Stimulated activated CD4-positive, alpha-beta T cell treated with anti-CD3 and anti-CD28 coated beads, TNF-alpha, amount 100 ng/mL, for 4 hours (primary cell): ENCODE data around the gene ADRB1.

Experiments used
- DNase-seq, 3 experiments: peaks; one replicate each; pipeline ENCODE4 v3.0.0-alpha.2; 2020; ENCODE audit warnings: low read depth in 3 of 3

ADRB1 gene

GRCh38 chr10:114043532-114044246 lies at the start of gene ADRB1:
Gene ADRB1 (plus strand): TSS chr10:114043866. CDS start chr10:114044133, 267 bp downstream.
- no peak for DNase-seq

DNA sequence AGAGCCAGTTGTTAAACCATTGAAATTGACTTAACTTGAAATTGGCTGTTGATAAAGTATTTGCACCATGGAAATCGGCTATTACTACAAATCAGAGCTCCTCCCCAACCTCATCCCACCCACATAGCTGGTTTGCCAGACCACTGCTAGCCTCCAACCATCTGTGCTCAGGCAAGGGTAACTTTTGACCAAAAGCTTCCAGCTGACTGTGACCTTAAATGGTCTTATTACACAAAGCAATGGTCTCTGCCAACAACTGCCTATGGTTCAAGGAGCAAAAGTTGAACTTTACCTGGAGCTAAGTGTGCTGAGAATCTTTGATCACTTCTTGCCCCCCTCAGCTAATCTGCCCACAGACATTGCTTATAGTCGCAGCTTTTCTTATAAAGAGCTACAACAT lies 48.5 kb upstream of the ADRB1 start:
- no peak for DNase-seq

DNA sequence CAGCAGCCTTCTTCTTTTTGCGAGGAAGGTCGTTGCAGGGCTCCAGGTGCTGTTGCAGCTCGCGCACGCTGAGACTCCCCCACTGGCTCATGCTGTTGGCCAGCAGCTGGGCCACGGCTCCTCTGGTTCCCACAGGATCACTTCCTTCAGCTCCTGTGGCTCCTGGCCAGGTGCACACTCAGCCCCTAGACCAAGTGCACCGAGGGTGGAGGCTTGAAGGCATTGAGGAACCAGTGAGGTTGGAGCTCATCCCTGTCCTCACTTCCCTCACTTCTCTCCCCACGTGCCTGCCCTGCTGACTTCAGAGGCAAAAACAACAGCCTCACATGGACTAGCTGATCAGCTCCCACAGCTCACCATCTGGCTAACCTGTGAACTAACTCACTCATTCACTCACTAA lies 46.2 kb upstream of the ADRB1 start:
- DNase-seq, result no peak

DNA sequence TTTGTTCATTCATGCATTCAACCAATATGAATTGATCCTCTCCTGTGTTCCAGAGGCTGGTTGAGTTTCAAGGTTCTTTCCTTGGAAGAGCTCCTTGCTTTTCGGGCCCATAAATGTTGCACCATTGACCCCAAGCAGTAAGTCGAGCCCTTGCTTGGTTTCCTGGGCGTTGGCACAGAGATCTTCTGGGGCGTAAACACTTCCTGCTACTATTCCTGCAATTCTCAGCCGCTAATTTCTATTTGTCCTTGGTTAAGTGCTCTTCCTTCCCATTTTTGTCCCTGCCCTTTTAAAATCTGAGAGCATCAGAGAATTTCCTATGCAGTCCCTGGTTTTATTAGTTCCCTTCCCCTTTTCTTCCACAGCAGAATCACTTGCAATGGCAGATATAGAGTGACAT lies 44.1 kb upstream of the ADRB1 start:
- DNase-seq, result no peak

- no peak for DNase-seq
These were observed 43.1 kb upstream of the ADRB1 start for GRCh38 chr10:114000457-114001010.

- no peak for DNase-seq
These were observed 41.2 kb upstream of the ADRB1 start for GRCh38 chr10:114002422-114002821.

GRCh38 chr10:114003161-114003941 lies 40.3 kb upstream of the ADRB1 start:
- no peak for DNase-seq

- no peak for DNase-seq
These were observed 34.2 kb upstream of the ADRB1 start for GRCh38 chr10:114009281-114009996.

DNA sequence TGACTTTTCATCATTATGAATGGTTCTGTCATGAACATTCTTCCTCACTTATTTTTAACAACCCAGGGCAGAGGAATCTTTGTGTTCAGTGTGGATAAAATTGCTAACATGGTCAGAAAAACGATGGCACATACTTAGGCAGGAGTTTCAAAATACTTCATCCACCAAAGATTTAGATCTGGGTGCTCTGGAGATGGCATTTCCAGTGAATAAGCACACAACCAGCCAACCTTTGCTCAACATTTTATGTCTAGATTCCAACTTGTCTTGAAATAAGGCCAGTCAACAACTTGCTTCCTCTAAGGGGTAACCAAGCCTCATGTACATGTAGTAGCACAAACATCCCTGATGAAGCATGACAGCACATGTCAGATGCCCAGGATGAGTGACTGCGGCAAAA lies 33.4 kb upstream of the ADRB1 start:
- no peak for DNase-seq

GRCh38 chr10:114012650-114013049 lies 31.0 kb upstream of the ADRB1 start:
- no peak for DNase-seq

- DNase-seq, result no peak
These were observed 28.0 kb upstream of the ADRB1 start for GRCh38 chr10:114015708-114016107.

GRCh38 chr10:114017271-114017670 lies 26.4 kb upstream of the ADRB1 start:
- DNase-seq, result no peak

GRCh38 chr10:114017873-114018272 lies 25.8 kb upstream of the ADRB1 start:
- no peak for DNase-seq

GRCh38 chr10:114019226-114019625 lies 24.4 kb upstream of the ADRB1 start:
- DNase-seq, result no peak

GRCh38 chr10:114021154-114021553 lies 22.5 kb upstream of the ADRB1 start:
- DNase-seq, result no peak

- no peak for DNase-seq
These were observed 21.7 kb upstream of the ADRB1 start for GRCh38 chr10:114021717-114022680.

GRCh38 chr10:114022766-114023597 lies 20.7 kb upstream of the ADRB1 start:
- DNase-seq, result no peak

DNA sequence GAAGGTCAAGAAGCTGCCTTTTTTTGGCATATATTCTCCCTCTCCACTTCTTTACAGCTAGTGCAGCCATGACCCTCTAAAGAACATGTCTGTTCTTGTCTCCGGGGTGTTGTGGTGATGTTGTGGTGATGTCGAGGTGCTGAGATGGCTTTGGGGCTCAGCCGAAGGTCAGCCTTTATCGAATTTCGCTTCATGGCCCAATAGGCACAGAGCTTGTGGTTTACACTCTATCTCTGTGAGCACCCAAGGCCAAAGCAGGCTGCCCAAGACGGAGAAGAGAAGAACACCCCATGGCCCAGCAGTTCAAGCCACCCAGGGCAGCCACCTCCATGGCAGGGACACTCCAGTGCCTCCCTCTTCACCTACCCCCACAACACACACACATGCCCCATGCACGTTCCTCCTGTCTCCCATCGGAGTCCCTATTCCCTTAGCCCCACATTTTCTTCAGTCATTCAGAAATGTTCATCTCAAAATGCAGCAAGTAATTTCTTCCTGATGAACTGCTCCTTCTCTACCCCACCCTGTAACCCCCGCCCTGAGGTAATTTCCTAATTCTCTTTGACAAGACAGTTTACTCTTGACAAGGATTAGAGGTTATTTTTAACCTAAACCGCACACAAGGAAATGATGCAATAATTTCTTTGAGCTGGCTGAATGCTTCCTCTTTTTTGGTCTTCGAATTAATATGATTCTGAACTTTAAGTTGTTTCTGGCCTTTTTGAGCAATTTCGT lies 18.6 kb upstream of the ADRB1 start:
- no peak for DNase-seq

DNA sequence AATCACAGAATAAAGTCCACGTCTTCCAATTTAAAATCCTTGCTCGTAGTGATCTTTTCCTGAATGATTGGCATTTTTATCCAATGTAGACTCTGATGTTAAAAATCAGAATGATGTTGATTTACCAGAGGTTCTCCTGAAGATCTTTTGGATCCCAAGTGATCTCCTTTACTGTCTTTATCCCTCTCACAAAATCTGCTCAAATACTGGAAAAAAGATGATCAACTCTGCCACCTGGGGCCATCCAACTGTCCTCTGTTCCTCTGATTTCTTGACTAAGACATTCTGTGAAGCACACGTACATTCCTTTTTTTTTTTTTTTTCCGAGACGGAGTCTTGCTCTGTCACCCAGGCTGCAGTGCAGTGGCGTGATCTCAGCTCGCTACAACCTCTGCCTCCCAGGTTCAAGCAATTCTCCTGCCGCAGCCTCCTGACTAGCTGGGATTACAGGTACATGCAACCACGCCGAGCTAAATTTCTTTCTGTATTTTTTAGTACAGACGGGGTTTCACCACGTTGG lies 18.0 kb upstream of the ADRB1 start:
- no peak for DNase-seq
